GM19043 (cell line): ENCODE results near the gene CAPNS1.
"Not testable (repeated sequence)": the region's sequence is repeated elsewhere in the genome, so short reads cannot be mapped to it uniquely, and the experiment has no call there.

Experiments used
- ATAC-seq: cut with Tn5 transposase; IDR thresholded peaks from one replicate; pipeline ENCODE4 v1.9.1; 2021; ENCODE audit warnings: low read depth; ENCODE audit not compliant: unreplicated experiment

Gene CAPNS1

GRCh38 chr19:36144624-36145023 is 4.8 kb downstream of the CAPNS1 start:
- ATAC-seq, result no peak

GRCh38 chr19:36149673-36150406 is 10.0 kb downstream of the CAPNS1 start:
- no peak for ATAC-seq

GRCh38 chr19:36150586-36150985 is 10.7 kb downstream of the CAPNS1 start:
- no peak for ATAC-seq

- no peak for ATAC-seq
Observed at GRCh38 chr19:36151144-36152018, 11.5 kb downstream of the CAPNS1 start.

GRCh38 chr19:36152019-36152351 is 12.1 kb downstream of the CAPNS1 start:
- no peak for ATAC-seq

GRCh38 chr19:36152352-36153091 is 12.7 kb downstream of the CAPNS1 start, which contains the start of gene COX7A1:
TSS of gene COX7A1 (minus strand) at chr19:36152447. CDS start at chr19:36152407, 40 bp downstream.
- ATAC-seq, result no peak

GRCh38 chr19:36153126-36153525 is 13.3 kb downstream of the CAPNS1 start:
- no peak for ATAC-seq

GRCh38 chr19:36160821-36161596 is 21.1 kb downstream of the CAPNS1 start:
- ATAC-seq, result no peak

GRCh38 chr19:36163813-36164212 is 23.9 kb downstream of the CAPNS1 start:
- ATAC-seq, result no peak

GRCh38 chr19:36169084-36169760 is 29.4 kb downstream of the CAPNS1 start:
- no peak for ATAC-seq

GRCh38 chr19:36172852-36173251 is 33.0 kb downstream of the CAPNS1 start:
- ATAC-seq, result no peak

GRCh38 chr19:36173846-36174245 is 34.0 kb downstream of the CAPNS1 start:
- not testable (repeated sequence) for ATAC-seq

GRCh38 chr19:36179077-36179476 is 39.2 kb downstream of the CAPNS1 start:
- not testable (repeated sequence) for ATAC-seq

GRCh38 chr19:36182612-36183244 is 42.9 kb downstream of the CAPNS1 start:
- no peak for ATAC-seq

GRCh38 chr19:36183245-36183628 is 43.4 kb downstream of the CAPNS1 start:
- ATAC-seq, result no peak

GRCh38 chr19:36186722-36187121 is 46.9 kb downstream of the CAPNS1 start:
- ATAC-seq, result not testable (repeated sequence)

- ATAC-seq, result no peak
Observed at GRCh38 chr19:36196249-36196648, 56.4 kb downstream of the CAPNS1 start.

GRCh38 chr19:36198119-36198518 is 58.3 kb downstream of the CAPNS1 start:
- ATAC-seq, result no peak
